Regular cardiac myocyte (primary cell): Measurements from ENCODE around the gene ZNF567. TPM values are rescaled to one million over a fixed set of nuclear protein-coding genes. Genes with fewer than 3 reads are reported as not detected.

Experiments used
- total RNA-seq: library from RNA; depleted of rRNA; stranded (reverse); fragments of >200 nt; gene quantifications from 2 replicates; pipeline ENCODE4 v1.2.3, GENCODE V29; 2014

The ZNF567 gene
- 5.6 and 5.9 TPM in 2 replicates for total RNA-seq

DNA sequence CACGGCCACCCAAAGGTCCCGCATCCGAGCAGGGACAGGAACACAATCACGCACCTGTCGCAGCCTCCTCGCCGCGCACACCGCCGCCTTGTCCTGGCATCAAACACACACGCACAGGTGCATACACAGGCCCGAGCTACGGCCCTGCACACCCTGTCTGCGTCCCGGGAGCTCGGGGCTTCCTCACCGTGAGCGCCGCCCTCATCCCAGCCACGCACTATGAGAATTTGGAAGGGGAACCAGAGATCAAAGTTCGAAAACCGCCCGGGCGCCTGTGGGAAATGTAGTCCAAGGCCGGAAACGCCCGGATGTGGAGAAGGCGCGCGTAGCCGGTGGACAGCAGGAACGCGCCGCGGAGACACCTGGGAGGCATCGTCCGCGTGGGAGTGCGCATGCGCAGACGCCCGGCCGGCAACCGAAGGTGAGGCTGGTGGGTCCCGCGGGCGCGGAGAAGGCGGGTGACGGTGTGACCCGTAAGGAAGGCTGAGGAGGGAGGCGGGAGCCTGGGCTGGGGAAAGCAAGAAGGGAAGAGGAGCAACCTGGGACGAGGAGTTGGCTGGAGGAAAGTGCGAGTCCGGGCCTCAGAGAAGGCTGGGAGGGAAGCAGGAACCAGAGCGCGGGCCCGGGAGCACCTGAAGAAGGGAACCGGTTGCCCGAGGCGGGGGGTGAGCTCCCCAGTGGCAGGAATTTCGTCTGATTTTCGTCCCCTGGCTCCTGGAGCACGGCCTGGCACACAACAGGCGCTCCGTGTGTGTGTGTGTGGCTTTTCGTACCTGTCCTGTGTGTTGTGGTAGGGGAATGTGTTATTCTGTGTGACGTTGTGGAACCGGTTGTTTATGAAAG is at the start of gene ZNF567:
ZNF567 (plus strand) TSS at position 399 of the 843 bp plus-strand sequence. CDS start 7,256 bp downstream, outside the sequence.

Other genes with a start within 250 kb of the ZNF567 start
- gene ZNF566, start 198.1 kb upstream of the ZNF567 start, total RNA-seq = 8.4 and 12.4 TPM in 2 replicates
- gene ZNF260, start 159.3 kb upstream of the ZNF567 start, total RNA-seq = 9.2 and 15.5 TPM in 2 replicates
- 8.6 and 11.6 TPM in 2 replicates for gene ZNF529, start 114.3 kb upstream of the ZNF567 start, total RNA-seq
- gene ZNF382, start 82.3 kb upstream of the ZNF567 start, total RNA-seq = 3.8 and 10.7 TPM in 2 replicates
- 11.3 and 12.5 TPM in 2 replicates for gene ZNF461, start 20.8 kb upstream of the ZNF567 start, total RNA-seq
- 6.2 and 6.7 TPM in 2 replicates for gene ZNF850, start 85.2 kb downstream of the ZNF567 start, total RNA-seq
- gene ZNF790, start 150.8 kb downstream of the ZNF567 start, total RNA-seq = 9.2 and 14.4 TPM in 2 replicates
- gene ZNF345, start 163.3 kb downstream of the ZNF567 start, total RNA-seq = 1.2 and 1.7 TPM in 2 replicates
- 3.6 and 4.2 TPM in 2 replicates for gene ZNF829, start 228.7 kb downstream of the ZNF567 start, total RNA-seq
- gene ZNF568, start 228.7 kb downstream of the ZNF567 start, total RNA-seq = 10.4 and 14.4 TPM in 2 replicates